ENCODE data around the gene BAMBI.

Gene BAMBI

GRCh38 chr10:28678687-28679457 lies 1.6 kb downstream of the BAMBI start (continued):
- TF ChIP-seq ZNF692 (tag by site-specific recombination; IDR thresholded peaks at IDR 0.05) (peak; percentile 23), ZNF48 (tag by site-specific recombination; IDR thresholded peaks at IDR 0.05) (no peak), RBAK (tag by site-specific recombination; IDR thresholded peaks at IDR 0.05) (no peak), ZFHX2 (tag by site-specific recombination; conservative IDR thresholded peaks at IDR 0.05) (no peak), SCRT2 (tag by site-specific recombination; IDR thresholded peaks at IDR 0.05) (no peak), ZNF701 (tag by site-specific recombination; IDR thresholded peaks at IDR 0.05) (no peak), MYNN (tag by site-specific recombination; IDR thresholded peaks at IDR 0.05; ENCODE audit: borderline replicate concordance) (peak; percentile 97), ZNF510 (tag by site-specific recombination; IDR thresholded peaks at IDR 0.05; ENCODE audit: insufficient replicate concordance) (no peak), ZBTB48 (tag by site-specific recombination; IDR thresholded peaks at IDR 0.05) (peak; percentile 50), HOXC10 (CRISPR knock-in tag; IDR thresholded peaks at IDR 0.05) (no peak), ZNF837 (tag by site-specific recombination; IDR thresholded peaks at IDR 0.05) (no peak), ZFP69B (tag by site-specific recombination; IDR thresholded peaks at IDR 0.05) (no peak), ZBTB20 (tag by site-specific recombination; IDR thresholded peaks at IDR 0.05) (0 out of 2 replicates have a peak, but pooled peaks have one; percentile 10), ZNF121 (tag by site-specific recombination; IDR thresholded peaks at IDR 0.05) (no peak), SP7 (tag by site-specific recombination; IDR thresholded peaks at IDR 0.05) (peak; percentile 100), ZNF18 (tag by site-specific recombination; IDR thresholded peaks at IDR 0.05) (peak; percentile 65), ZBTB17 (tag by site-specific recombination; IDR thresholded peaks at IDR 0.05) (no peak; the same call in 1 of the 2 replicates), SCRT1 (tag by site-specific recombination; IDR thresholded peaks at IDR 0.05; ENCODE audit: borderline replicate concordance) (peak; percentile 48; the same call in 1 of the 2 replicates), SP2 (tag by site-specific recombination; IDR thresholded peaks at IDR 0.05) (peak; percentile 61), FEZF1 (tag by site-specific recombination; IDR thresholded peaks at IDR 0.05) (peak; percentile 93), ZFP41 (tag by site-specific recombination; IDR thresholded peaks at IDR 0.05; ENCODE audit: borderline replicate concordance) (no peak), GLI2 (tag by site-specific recombination; IDR thresholded peaks at IDR 0.05; ENCODE audit: borderline replicate concordance, low read depth) (peak; percentile 84; the same call in 1 of the 2 replicates), ZSCAN16 (tag by site-specific recombination; IDR thresholded peaks at IDR 0.05) (no peak), ZBTB1 (tag by site-specific recombination; IDR thresholded peaks at IDR 0.05) (no peak), OSR2 (tag by site-specific recombination; IDR thresholded peaks at IDR 0.05) (peak; percentile 98), ZNF704 (tag by site-specific recombination; IDR thresholded peaks at IDR 0.05) (no peak), ZNF785 (tag by site-specific recombination; IDR thresholded peaks at IDR 0.05) (no peak), ZNF416 (tag by site-specific recombination; IDR thresholded peaks at IDR 0.05) (no peak), ZNF521 (tag by site-specific recombination; IDR thresholded peaks at IDR 0.05) (no peak), BCL11A (tag by site-specific recombination; IDR thresholded peaks at IDR 0.05; ENCODE audit: low read depth) (peak; percentile 66; the same call in 1 of the 2 replicates), ZNF311 (tag by site-specific recombination; IDR thresholded peaks at IDR 0.05; ENCODE audit: borderline replicate concordance) (no peak), ZNF248 (tag by site-specific recombination; IDR thresholded peaks at IDR 0.05) (no peak), ZNF76 (tag by site-specific recombination; IDR thresholded peaks at IDR 0.05; ENCODE audit: borderline replicate concordance, low read depth) (no peak)
- TF ChIP-seq, protein P1, sequence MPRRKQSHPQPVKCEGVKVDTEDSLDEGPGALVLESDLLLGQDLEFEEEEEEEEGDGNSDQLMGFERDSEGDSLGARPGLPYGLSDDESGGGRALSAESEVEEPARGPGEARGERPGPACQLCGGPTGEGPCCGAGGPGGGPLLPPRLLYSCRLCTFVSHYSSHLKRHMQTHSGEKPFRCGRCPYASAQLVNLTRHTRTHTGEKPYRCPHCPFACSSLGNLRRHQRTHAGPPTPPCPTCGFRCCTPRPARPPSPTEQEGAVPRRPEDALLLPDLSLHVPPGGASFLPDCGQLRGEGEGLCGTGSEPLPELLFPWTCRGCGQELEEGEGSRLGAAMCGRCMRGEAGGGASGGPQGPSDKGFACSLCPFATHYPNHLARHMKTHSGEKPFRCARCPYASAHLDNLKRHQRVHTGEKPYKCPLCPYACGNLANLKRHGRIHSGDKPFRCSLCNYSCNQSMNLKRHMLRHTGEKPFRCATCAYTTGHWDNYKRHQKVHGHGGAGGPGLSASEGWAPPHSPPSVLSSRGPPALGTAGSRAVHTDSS (tag by site-specific recombination; IDR thresholded peaks at IDR 0.05): peak; percentile 93
- TF ChIP-seq, protein P2, sequence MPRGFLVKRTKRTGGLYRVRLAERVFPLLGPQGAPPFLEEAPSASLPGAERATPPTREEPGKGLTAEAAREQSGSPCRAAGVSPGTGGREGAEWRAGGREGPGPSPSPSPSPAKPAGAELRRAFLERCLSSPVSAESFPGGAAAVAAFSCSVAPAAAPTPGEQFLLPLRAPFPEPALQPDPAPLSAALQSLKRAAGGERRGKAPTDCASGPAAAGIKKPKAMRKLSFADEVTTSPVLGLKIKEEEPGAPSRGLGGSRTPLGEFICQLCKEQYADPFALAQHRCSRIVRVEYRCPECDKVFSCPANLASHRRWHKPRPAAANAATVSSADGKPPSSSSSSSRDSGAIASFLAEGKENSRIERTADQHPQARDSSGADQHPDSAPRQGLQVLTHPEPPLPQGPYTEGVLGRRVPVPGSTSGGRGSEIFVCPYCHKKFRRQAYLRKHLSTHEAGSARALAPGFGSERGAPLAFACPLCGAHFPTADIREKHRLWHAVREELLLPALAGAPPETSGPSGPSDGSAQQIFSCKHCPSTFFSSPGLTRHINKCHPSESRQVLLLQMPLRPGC (tag by site-specific recombination; IDR thresholded peaks at IDR 0.05): peak; percentile 91
